ENCODE data around the gene MAPK6. TPM values are rescaled to one million over a fixed set of nuclear protein-coding genes. Genes with fewer than 3 reads are reported as not detected.

The MAPK6 gene
- total RNA-seq, 4 donors from 2014 or later = 14.1 to 34.6 (median 22.3) TPM

GRCh38 chr15:51982013-51982769, 36.8 kb upstream of the MAPK6 start:
- TF ChIP-seq, protein P1, sequence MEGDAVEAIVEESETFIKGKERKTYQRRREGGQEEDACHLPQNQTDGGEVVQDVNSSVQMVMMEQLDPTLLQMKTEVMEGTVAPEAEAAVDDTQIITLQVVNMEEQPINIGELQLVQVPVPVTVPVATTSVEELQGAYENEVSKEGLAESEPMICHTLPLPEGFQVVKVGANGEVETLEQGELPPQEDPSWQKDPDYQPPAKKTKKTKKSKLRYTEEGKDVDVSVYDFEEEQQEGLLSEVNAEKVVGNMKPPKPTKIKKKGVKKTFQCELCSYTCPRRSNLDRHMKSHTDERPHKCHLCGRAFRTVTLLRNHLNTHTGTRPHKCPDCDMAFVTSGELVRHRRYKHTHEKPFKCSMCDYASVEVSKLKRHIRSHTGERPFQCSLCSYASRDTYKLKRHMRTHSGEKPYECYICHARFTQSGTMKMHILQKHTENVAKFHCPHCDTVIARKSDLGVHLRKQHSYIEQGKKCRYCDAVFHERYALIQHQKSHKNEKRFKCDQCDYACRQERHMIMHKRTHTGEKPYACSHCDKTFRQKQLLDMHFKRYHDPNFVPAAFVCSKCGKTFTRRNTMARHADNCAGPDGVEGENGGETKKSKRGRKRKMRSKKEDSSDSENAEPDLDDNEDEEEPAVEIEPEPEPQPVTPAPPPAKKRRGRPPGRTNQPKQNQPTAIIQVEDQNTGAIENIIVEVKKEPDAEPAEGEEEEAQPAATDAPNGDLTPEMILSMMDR (IDR thresholded peaks at IDR 0.05; ENCODE audit: low read depth) = no peak

GRCh38 chr15:51982770-51983103, 36.3 kb upstream of the MAPK6 start:
- TF ChIP-seq, protein P1 (IDR thresholded peaks at IDR 0.05; ENCODE audit: low read depth) = no peak

DNA sequence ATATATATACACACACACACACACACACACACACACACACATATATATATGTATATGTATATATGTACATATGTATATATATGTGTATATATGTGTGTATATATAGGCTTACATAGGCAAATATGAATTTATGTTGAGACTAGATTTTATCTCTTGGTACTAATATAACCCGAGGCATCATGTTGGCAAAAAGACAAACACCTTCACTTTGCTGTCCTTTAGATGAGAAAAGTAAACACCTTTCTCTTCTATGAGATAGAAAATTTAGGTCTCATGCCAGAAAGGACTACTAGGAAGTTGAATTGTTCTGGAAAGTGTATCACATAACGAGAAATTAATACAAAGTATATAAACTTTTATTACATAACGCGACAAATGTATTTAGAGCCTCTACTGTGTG, 27.9 kb upstream of the MAPK6 start:
- TF ChIP-seq, protein P1 (IDR thresholded peaks at IDR 0.05; ENCODE audit: low read depth) = no peak

DNA sequence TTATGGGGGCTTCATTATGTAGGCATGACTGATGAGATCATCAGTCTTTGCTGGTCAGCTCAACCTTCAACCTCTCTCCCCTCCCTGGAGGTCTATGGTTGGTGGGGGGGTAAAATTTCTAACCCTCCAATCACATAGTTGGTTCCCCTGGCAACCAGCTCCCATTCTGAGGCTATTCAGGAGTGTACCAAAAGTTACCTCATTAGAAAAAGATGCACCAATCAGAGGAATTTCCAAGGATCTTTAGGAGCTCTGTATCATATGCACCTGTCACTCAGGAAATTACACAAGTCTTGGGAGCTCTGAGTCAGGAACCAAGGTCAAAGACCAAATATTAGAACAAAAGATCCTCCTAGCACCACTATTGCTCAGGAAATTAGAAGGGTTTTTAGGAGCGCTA, 26.1 kb upstream of the MAPK6 start:
- TF ChIP-seq, protein P1 (IDR thresholded peaks at IDR 0.05; ENCODE audit: low read depth) = no peak

GRCh38 chr15:52002351-52002750, 16.7 kb upstream of the MAPK6 start:
- TF ChIP-seq, protein P1 (IDR thresholded peaks at IDR 0.05; ENCODE audit: low read depth) = no peak

- TF ChIP-seq, protein P1 (IDR thresholded peaks at IDR 0.05; ENCODE audit: low read depth) = no peak
These were observed 15.3 kb upstream of the MAPK6 start for GRCh38 chr15:52003710-52004109.

- TF ChIP-seq, protein P1 (IDR thresholded peaks at IDR 0.05; ENCODE audit: low read depth) = no peak
These were observed 14.2 kb upstream of the MAPK6 start for GRCh38 chr15:52004806-52005205.

Data from subcutaneous adipose tissue (tissue), 4 donors.